Fibroblast of skin of left biceps (primary cell): ENCODE results near the gene NR4A1.

Experiments used
- DNase-seq, 2 experiments: peaks; one replicate each; pipeline ENCODE4 v3.0.0-alpha.2; 2013; ENCODE audit warnings: low read depth in 2 of 2

The NR4A1 gene

GRCh38 chr12:52050758-52051541 is at the start of gene NR4A1:
TSS of gene NR4A1 (plus strand) at chr12:52051442. CDS start at chr12:52054329, 2,887 bp downstream.
- peak; percentile 81 to 85 for DNase-seq

- DNase-seq, result no peak
These were observed 48.2 kb upstream of the NR4A1 start for GRCh38 chr12:52003016-52003550.

- DNase-seq, result no peak
These were observed 47.7 kb upstream of the NR4A1 start for GRCh38 chr12:52003591-52003990.

- DNase-seq, result no peak
These were observed 47.1 kb upstream of the NR4A1 start for GRCh38 chr12:52004042-52004648.

GRCh38 chr12:52005218-52005902 is 45.9 kb upstream of the NR4A1 start:
- DNase-seq, result no peak

- DNase-seq, result no peak
These were observed 45.1 kb upstream of the NR4A1 start for GRCh38 chr12:52005903-52006703.

GRCh38 chr12:52006726-52007157 is 44.5 kb upstream of the NR4A1 start, which contains the start of gene TAMALIN:
TSS of gene TAMALIN (plus strand) at chr12:52006946. CDS start at chr12:52007020, 74 bp downstream.
- peak in 1 of 2 experiments; percentile 53 for DNase-seq

GRCh38 chr12:52007158-52007921 is 43.9 kb upstream of the NR4A1 start:
- DNase-seq, result no peak

GRCh38 chr12:52007982-52008510 is 43.2 kb upstream of the NR4A1 start:
- DNase-seq, result no peak

- no peak for DNase-seq
These were observed 42.0 kb upstream of the NR4A1 start for GRCh38 chr12:52009081-52009751.

- DNase-seq, result peak; percentile 72 to 75
These were observed 41.1 kb upstream of the NR4A1 start for GRCh38 chr12:52010152-52010622.

- no peak for DNase-seq
These were observed 40.3 kb upstream of the NR4A1 start for GRCh38 chr12:52010692-52011601.

GRCh38 chr12:52011602-52012214 is 39.5 kb upstream of the NR4A1 start:
- DNase-seq, result no peak

- no peak for DNase-seq
These were observed 37.5 kb upstream of the NR4A1 start for GRCh38 chr12:52013626-52014310.

- DNase-seq, result no peak
These were observed 36.4 kb upstream of the NR4A1 start for GRCh38 chr12:52014567-52015530.

GRCh38 chr12:52015532-52016041 is 35.7 kb upstream of the NR4A1 start:
- no peak for DNase-seq
